Stimulated activated naive CD8-positive, alpha-beta T cell treated with anti-CD3 and anti-CD28 coated beads, Interleukin-15, Interleukin-2, amounts not matched to agents 100 ng/mL and 50 ng/mL, for 24 hours (primary cell): ENCODE measurements around the gene MYH15.

Experiments
- H3K27ac Mint-ChIP-seq: one replicate; pipeline ENCODE4 v1.8.0; 2021; ENCODE audit warnings: mild to moderate bottlenecking, mixed read lengths
- H3K27me3 Mint-ChIP-seq: one replicate; pipeline ENCODE4 v1.8.0; 2021; ENCODE audit warnings: mixed read lengths
- H3K36me3 Mint-ChIP-seq: one replicate; pipeline ENCODE4 v1.8.0; 2021; ENCODE audit warnings: low read depth, mixed read lengths
- H3K4me1 Mint-ChIP-seq: one replicate; pipeline ENCODE4 v1.8.0; 2021; ENCODE audit warnings: low read depth, mixed read lengths
- H3K4me3 Mint-ChIP-seq: one replicate; pipeline ENCODE4 v1.8.0; 2021; ENCODE audit warnings: mild to moderate bottlenecking, mixed read lengths
- H3K9me3 Mint-ChIP-seq: one replicate; pipeline ENCODE4 v1.8.0; 2021; ENCODE audit warnings: mixed read lengths

The MYH15 gene

DNA sequence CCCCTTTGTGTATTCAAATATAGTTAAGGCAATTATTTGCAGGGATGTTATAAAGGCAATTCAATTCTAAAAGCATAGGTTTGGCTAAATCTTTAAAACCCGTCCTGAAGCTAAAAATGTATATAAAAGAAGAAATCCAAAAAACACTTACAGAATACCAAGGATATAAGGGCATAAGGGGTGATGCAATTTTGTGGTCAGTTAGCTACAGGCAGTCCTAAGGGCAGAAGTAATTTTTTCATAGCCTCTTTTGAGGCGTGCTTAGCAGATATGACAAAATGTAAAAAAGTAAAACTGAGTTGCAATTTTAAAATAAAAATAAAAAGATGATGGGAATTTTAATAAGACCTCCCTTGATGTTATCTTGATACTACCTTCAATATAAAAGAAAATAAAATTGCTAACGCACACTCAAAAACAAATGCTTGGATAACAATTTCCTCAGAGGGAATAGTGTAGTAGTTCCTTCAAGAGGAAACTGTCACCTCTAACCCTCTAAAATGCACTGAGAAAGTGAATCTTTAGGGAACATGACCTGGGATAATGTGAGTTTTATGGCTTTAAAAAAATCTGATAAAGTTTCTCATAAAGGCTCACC, 104.2 kb downstream of the MYH15 start:
- Mint-ChIP-seq H3K36me3 (no peaks in the 10 kb centered on the region), H3K9me3 (no peaks in the 10 kb centered on the region), H3K4me1 (peaks cover 16% of the 10 kb centered on the region), H3K4me3 (no peak overlapping the region), H3K27ac (no peak overlapping the region), H3K27me3 (no peaks in the 10 kb centered on the region)

DNA sequence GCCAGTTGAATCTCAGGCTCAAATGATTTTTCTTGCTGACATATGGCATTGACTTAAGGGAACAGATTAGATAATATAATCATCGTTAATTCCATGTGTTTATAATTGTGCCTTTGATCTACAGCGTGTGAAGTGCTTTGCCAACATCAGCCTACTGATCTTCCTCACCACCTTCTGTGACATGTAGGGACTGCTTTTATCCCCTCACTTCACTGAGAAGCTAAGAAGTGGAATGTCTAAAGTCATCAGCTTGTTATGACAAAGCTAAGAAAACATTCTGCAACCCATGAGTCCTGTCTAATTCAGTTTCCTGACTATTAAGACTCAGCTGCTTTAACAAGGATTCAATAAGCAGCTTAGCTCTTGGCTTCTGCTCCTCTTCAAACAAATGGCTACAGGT, 106.0 kb downstream of the MYH15 start:
- no peaks in the 10 kb centered on the region for H3K27me3 Mint-ChIP-seq
- H3K27ac Mint-ChIP-seq = no peak overlapping the region
- H3K36me3 Mint-ChIP-seq = no peaks in the 10 kb centered on the region
- peaks cover 16% of the 10 kb centered on the region for H3K4me1 Mint-ChIP-seq
- no peak overlapping the region for H3K4me3 Mint-ChIP-seq
- H3K9me3 Mint-ChIP-seq = peaks cover 10% of the 10 kb centered on the region

DNA sequence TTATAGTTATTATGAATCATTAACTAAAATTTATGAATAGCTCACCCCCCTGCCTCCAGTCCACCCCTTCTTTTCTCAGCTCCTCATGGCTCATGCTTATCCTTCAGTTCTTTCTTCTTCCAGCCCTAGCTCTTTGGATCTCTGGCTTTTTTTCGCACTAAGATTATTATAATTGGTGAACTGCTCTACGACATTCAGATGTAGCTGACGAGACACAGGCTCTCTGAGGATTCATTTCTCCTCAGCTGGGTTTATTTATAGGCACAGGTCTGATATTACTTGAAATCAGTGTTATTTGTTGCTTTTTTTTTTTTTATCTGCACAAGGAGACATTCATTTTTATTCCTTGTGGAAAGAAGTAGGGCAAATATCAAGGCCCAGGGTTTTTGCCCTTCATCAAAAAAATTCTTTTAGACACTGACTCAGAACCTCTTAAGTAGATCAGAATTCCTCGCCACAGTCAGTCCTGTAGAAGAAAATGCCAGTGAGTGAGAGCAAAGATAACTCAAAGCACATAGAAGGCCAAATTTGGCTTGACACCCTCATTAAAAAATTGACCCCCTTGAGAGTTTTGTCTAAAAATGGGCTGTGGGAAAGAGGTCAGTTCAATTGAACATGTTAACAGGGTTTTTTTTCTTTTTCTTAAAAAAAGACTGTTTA, 106.6 kb downstream of the MYH15 start:
- no peaks in the 10 kb centered on the region for H3K27me3 Mint-ChIP-seq
- no peak overlapping the region for H3K27ac Mint-ChIP-seq
- H3K36me3 Mint-ChIP-seq = no peaks in the 10 kb centered on the region
- peaks cover 10% of the 10 kb centered on the region for H3K9me3 Mint-ChIP-seq
- no peak overlapping the region for H3K4me3 Mint-ChIP-seq
- peaks cover 16% of the 10 kb centered on the region for H3K4me1 Mint-ChIP-seq

DNA sequence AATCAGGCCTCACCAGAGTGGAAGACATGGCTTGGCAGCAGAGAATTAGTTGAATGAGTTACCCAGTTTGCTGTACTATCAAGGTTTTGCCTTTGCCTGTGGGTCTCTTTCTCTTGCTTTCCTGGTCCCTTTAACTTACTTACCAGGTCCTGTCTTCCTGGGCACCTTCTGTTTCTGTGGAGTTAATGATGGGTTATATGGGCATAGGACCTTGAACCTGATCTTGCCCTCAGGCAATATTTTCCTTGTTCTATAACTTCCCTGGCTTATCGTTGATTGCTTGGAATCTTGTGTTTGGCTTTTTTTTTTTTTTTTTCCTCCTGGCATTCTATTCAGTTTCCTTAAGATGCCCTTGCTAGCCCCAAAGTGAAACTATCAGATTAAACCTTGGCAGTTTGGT, 107.2 kb downstream of the MYH15 start:
- peaks cover 10% of the 10 kb centered on the region for H3K9me3 Mint-ChIP-seq
- no peaks in the 10 kb centered on the region for H3K27me3 Mint-ChIP-seq
- peaks cover 16% of the 10 kb centered on the region for H3K4me1 Mint-ChIP-seq

DNA sequence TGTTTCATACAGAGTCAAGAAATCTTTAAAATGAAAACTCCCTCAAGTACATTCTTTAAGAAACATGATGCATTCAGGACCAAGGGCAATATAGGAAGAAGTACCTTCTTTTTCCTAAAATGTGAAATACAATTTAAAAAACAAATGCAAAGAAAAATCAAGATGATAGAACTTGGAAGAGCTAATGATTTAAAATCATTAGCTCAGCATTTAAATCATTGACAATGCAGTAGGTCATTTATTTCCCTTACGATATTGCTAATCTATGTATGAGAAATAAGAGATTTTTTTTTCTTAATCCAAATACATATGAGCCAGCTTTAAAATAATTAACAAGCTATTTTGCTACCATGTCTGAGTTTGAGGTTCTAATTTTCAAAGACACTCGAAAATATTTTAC, 108.6 kb downstream of the MYH15 start:
- H3K27me3 Mint-ChIP-seq = peaks cover 4% of the 10 kb centered on the region
- H3K36me3 Mint-ChIP-seq = no peaks in the 10 kb centered on the region
- H3K4me3 Mint-ChIP-seq = no peak overlapping the region
- peaks cover 10% of the 10 kb centered on the region for H3K9me3 Mint-ChIP-seq
- H3K27ac Mint-ChIP-seq = no peak overlapping the region
- H3K4me1 Mint-ChIP-seq = peaks cover 6% of the 10 kb centered on the region

More for the DNA sequence above, 107.2 kb downstream of the MYH15 start:
- Mint-ChIP-seq H3K27ac (no peak overlapping the region), H3K4me3 (no peak overlapping the region), H3K36me3 (no peaks in the 10 kb centered on the region)

DNA sequence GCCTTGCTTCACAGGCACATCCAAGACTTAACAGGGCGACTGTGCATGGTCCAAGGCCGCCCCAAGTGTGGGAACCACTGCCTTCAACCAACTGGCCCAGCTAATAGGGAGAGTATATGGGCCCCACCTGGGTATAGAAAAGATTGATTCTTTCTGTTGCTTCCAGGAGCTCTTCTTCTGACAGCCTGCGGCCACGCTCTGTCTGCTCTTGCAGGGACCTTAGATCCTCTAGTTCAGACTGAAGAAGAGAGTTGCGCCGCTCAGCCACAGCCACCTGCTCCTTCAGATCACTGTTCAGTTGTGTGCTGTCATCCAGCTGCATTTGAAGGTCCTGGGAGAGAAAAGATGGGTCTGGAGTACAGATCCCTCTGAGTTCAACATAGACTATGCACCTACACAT, 111.9 kb downstream of the MYH15 start:
- Mint-ChIP-seq H3K4me3 (no peak overlapping the region), H3K27me3 (peaks cover 6% of the 10 kb centered on the region), H3K9me3 (peaks cover 10% of the 10 kb centered on the region), H3K27ac (no peak overlapping the region), H3K36me3 (no peaks in the 10 kb centered on the region), H3K4me1 (no peaks in the 10 kb centered on the region)

DNA sequence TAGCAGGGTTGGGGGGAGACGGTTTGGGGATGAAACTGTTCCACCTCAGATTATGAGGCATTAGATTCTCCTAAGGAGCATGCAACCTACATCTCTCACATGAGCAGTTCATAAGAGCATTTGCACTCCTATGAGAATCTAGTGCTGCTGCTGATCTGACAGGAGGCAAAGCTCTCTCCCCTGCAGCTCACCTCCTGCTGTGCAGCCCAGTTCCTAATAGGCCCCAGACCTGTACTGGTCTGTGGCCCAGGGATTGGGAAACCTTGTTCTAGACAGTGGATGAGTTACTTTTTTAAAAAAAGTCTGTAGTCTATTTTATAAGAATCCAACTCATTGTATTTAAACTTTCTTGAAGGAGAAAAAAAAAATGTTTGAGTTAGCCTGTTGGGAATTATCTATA, 114.1 kb downstream of the MYH15 start:
- H3K36me3 Mint-ChIP-seq = no peaks in the 10 kb centered on the region
- H3K27me3 Mint-ChIP-seq = peaks cover 22% of the 10 kb centered on the region
- H3K9me3 Mint-ChIP-seq = peaks cover 10% of the 10 kb centered on the region
- no peak overlapping the region for H3K4me3 Mint-ChIP-seq
- H3K4me1 Mint-ChIP-seq = no peaks in the 10 kb centered on the region
- no peak overlapping the region for H3K27ac Mint-ChIP-seq

DNA sequence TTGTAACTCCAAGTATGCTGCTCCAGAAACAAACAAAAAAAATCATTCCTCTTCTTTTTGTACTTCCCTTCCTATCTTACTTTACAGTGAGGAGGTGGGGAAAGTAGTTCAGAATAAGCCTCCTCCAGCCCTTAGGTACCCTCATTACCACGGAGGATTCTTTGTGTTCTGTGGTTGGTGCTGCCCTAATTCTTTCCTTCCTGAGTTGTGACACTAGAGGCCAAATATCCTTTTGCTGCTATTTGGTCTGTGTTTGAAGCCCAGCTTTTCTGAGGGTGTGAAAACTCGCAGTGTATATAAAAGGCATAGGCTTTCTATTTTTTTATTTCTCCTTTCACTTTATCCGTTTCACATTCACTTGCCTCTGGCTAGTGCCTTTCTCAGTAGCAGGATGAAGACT, 115.8 kb downstream of the MYH15 start:
- peaks cover under 1% of the 10 kb centered on the region for H3K9me3 Mint-ChIP-seq
- no peak overlapping the region for H3K27ac Mint-ChIP-seq
- H3K4me3 Mint-ChIP-seq = no peak overlapping the region
- H3K36me3 Mint-ChIP-seq = no peaks in the 10 kb centered on the region
- H3K27me3 Mint-ChIP-seq = peaks cover 27% of the 10 kb centered on the region
- peaks cover under 1% of the 10 kb centered on the region for H3K4me1 Mint-ChIP-seq

DNA sequence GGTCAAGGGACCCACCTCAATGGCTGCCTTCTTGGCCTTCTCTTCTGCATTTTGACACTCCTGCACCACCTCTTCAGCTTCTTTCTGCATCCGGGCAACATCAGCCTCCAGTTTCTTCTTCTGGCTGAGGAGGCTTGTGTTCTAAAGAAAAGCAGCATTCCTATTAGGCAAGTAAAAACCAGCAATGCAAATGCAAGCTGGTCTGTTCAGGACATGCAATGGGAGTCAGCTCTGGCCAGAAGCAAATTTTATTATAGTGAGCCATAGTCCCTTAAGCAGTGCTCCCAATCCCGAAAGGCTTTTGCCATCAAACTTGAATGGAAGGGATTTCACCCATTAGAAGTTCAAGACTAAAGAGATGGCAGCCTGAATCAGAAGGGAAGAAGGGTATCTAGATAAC, 116.4 kb downstream of the MYH15 start:
- no peaks in the 10 kb centered on the region for H3K9me3 Mint-ChIP-seq
- peaks cover 27% of the 10 kb centered on the region for H3K27me3 Mint-ChIP-seq
- no peaks in the 10 kb centered on the region for H3K36me3 Mint-ChIP-seq
- no peak overlapping the region for H3K4me3 Mint-ChIP-seq
- H3K4me1 Mint-ChIP-seq = peaks cover 6% of the 10 kb centered on the region
- H3K27ac Mint-ChIP-seq = no peak overlapping the region

DNA sequence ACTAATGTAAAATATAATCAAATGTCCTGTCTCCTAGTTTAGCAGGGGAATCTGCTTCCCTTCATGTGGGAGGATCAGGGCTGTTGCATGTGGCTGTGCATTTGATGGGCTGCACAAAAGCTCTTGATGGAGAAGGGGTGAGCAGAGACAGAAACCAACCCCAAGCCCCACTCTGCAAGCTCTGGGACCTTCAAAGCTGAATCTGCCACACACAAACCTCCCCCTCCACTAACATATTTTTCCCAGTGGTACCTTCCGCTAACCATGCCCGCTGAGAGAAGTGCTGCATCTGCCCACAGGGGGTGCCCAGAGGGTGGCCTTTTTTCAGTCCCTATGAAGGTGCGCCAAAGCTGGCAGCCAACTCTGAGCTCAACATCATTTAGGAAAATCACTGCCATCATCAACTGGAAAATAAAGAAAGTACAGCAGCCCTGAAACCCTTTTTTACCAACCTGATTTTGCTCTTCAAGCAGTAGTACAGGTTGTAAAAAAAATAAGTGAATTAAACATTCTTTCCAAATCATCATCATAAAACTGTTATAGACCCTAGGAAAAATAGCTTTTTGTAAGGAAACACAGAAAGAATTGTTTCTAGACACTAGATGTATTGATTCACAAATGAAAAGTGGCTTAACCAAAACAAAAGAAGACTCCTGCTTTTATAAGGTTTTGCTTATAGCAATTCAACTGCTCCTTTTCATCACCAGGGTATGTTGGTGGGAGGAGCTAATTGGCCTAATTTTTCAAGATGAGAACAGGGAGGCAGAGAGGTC, 117.1 kb downstream of the MYH15 start:
- Mint-ChIP-seq H3K9me3 (no peaks in the 10 kb centered on the region), H3K27me3 (peaks cover 27% of the 10 kb centered on the region), H3K27ac (no peak overlapping the region), H3K4me3 (no peak overlapping the region), H3K4me1 (peaks cover 13% of the 10 kb centered on the region), H3K36me3 (no peaks in the 10 kb centered on the region)

DNA sequence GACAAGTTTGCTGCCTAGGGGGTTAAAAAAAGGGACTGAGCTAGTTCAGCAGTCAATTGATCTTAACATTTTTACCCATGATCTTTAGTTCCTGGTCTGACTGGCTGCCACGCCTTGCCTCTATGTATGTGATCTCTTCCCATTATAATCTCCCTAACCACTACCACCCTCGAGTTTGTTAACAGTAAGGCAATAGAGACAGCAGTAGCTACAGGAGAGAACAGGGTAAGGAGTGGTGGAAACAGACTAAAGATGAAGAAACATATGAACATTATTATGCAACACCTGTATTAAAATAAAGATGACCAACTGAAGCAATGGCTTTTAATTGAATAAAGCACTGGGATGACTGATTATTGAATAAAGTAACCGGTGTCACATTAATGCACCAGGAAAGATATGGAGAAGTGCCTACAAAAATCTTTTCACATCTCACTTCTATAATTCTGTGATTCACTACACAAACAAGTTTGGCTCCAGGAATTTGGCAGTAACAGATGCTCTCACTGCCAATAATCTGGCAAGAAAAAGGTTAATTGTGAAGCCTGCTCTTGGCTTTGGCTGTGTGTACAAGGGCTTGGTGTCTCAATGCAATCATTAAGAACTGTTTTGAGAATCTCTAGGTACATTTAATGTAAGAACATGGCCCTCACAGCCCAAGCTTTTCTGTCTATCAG, 118.3 kb downstream of the MYH15 start:
- Mint-ChIP-seq H3K9me3 (no peaks in the 10 kb centered on the region), H3K4me3 (no peak overlapping the region), H3K4me1 (peaks cover 26% of the 10 kb centered on the region), H3K27me3 (peaks cover 24% of the 10 kb centered on the region), H3K27ac (no peak overlapping the region), H3K36me3 (no peaks in the 10 kb centered on the region)

DNA sequence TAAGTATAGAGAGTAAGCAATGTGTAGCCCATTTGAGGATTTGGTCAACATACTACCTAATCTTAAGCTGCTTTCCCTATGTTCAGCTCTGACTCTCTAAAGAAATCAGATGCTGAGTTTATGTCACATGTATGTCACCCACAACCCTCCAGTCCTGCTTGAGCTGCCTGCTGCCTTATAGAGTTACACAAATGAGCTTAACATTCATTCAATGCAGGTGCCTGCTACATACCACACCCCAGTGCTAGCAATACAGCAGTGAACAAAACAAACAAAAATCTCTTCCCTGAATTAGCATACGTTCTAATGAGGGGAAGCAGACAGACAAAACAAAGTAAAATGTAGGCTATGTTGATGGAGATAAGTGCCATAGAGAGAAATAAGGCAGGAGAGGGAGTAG, 121.0 kb downstream of the MYH15 start:
- Mint-ChIP-seq H3K4me3 (no peak overlapping the region), H3K27ac (no peak overlapping the region), H3K9me3 (no peaks in the 10 kb centered on the region), H3K36me3 (no peaks in the 10 kb centered on the region), H3K27me3 (peaks cover 24% of the 10 kb centered on the region), H3K4me1 (peaks cover 33% of the 10 kb centered on the region)

DNA sequence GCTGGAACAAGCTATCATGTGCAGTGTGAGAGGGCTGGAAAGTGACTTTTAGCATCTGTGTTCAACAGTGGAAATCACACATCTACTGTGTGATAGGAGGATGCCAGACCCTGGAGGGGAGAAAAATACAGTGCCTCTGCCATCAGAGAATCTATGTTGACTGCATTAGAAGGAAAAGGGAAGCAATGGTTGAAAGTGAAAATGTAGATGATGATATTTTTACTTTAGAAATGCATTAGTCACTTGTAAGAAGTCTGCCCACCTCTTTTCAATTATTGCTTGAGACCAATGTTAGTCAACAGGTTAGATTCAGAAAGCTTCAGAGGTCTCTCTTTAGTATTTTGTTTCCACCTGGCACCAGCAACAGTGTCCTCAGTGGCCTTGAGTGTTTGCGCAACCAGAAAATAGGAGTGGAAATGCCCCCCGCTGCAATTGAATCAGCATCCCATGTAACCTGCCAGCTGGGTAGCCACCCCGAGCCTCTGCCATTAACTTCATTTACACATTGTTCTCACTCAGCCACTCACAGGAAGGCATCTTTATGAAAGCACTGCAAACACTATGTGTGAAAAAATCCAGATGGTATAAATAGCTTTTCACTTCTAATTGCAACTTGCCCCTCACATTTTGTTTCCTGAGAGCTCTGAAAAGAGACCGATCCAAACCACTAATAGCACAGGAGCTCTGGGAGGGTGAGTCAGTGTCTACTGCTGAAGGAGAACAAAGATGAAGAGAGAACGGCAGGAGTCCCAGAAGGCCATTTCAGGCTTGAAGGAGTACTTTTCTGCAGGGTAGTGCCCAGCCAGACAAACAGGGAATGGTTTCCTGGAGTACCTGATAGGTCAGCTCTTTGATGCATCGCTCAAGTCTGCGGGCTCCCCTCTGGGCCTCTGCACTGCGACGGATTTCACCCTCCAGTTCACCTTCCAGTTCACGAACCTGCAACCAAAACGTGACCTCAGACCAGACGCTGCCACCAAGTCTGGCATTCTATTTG, 122.0 kb downstream of the MYH15 start:
- Mint-ChIP-seq H3K4me3 (peak overlapping the region; percentile 21), H3K9me3 (no peaks in the 10 kb centered on the region), H3K27me3 (peaks cover 21% of the 10 kb centered on the region), H3K27ac (peak overlapping the region; percentile 72), H3K4me1 (peaks cover 33% of the 10 kb centered on the region), H3K36me3 (no peaks in the 10 kb centered on the region)

DNA sequence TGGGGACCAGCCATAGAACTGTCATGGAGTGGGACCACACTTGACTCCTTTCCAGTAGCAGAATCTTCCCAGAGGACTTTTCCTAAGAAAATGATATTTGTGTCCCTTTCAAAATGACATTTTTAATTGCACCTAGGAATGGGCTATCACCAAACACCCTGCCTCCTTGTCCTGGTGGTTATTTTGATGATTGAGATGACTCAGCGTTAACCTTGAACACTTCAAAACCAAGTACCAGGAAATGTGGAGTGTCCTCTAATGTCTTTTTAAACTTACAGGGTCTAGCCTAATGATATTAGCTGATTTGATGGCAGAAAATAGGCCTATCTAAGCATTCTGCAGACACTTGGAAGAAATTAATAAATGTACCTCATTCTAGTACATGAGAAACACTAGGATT, 123.3 kb downstream of the MYH15 start:
- Mint-ChIP-seq H3K9me3 (no peaks in the 10 kb centered on the region), H3K27ac (peak overlapping the region; percentile 57), H3K4me3 (no peak overlapping the region), H3K4me1 (peaks cover 34% of the 10 kb centered on the region), H3K27me3 (peaks cover 10% of the 10 kb centered on the region), H3K36me3 (no peaks in the 10 kb centered on the region)
